ENCODE measurements around the gene CORO1C.

Gene CORO1C

GRCh38 chr12:108696111-108696995, 35.0 kb downstream of the CORO1C start:
- peak; percentile 15 for DNase-seq (ENCODE audit: low spot score)

- no peak for DNase-seq (ENCODE audit: low spot score)
These were observed 36.5 kb downstream of the CORO1C start for GRCh38 chr12:108694812-108695278.

GRCh38 chr12:108693751-108694150, 37.6 kb downstream of the CORO1C start:
- DNase-seq (ENCODE audit: low spot score), result no peak

GRCh38 chr12:108693186-108693730, 38.1 kb downstream of the CORO1C start:
- no peak for DNase-seq (ENCODE audit: low spot score)

- DNase-seq (ENCODE audit: low spot score), result no peak
These were observed 39.1 kb downstream of the CORO1C start for GRCh38 chr12:108691998-108692808.

GRCh38 chr12:108691175-108691997, 39.9 kb downstream of the CORO1C start:
- peak; percentile 73 for DNase-seq (ENCODE audit: low spot score)

GRCh38 chr12:108690542-108691174, 40.7 kb downstream of the CORO1C start:
- DNase-seq (ENCODE audit: low spot score), result no peak

GRCh38 chr12:108690191-108690518, 41.2 kb downstream of the CORO1C start:
- no peak for DNase-seq (ENCODE audit: low spot score)

GRCh38 chr12:108689314-108690190, 41.8 kb downstream of the CORO1C start:
- peak; percentile 22 for DNase-seq (ENCODE audit: low spot score)

- no peak for DNase-seq (ENCODE audit: low spot score)
These were observed 44.5 kb downstream of the CORO1C start for GRCh38 chr12:108686780-108687179.

- DNase-seq (ENCODE audit: low spot score), result no peak
These were observed 45.7 kb downstream of the CORO1C start for GRCh38 chr12:108685469-108686260.

- DNase-seq (ENCODE audit: low spot score), result no peak
These were observed 47.3 kb downstream of the CORO1C start for GRCh38 chr12:108683906-108684556.

- no peak for DNase-seq (ENCODE audit: low spot score)
These were observed 50.0 kb downstream of the CORO1C start for GRCh38 chr12:108681317-108681716.

GRCh38 chr12:108679106-108679681, 52.1 kb downstream of the CORO1C start:
- DNase-seq (ENCODE audit: low spot score), result no peak

GRCh38 chr12:108678104-108678730, 53.1 kb downstream of the CORO1C start:
- no peak for DNase-seq (ENCODE audit: low spot score)

- no peak for DNase-seq (ENCODE audit: low spot score)
These were observed 53.9 kb downstream of the CORO1C start for GRCh38 chr12:108677381-108677780.

GRCh38 chr12:108676707-108677106, 54.6 kb downstream of the CORO1C start:
- no peak for DNase-seq (ENCODE audit: low spot score)

- DNase-seq (ENCODE audit: low spot score), result no peak
These were observed 55.5 kb downstream of the CORO1C start for GRCh38 chr12:108675792-108676191.
